Mesodermal cell (in vitro differentiated cells): Measurements from ENCODE around the gene GOT2.
"Not testable (repeated sequence)": the region's sequence is repeated elsewhere in the genome, so short reads cannot be mapped to it uniquely, and the experiment has no call there.

Experiments used
- H3K27ac ChIP-seq: 2 replicates; pipeline ENCODE4 v1.7.0; 2013; ENCODE audit warnings: mild to moderate bottlenecking, low read depth, low read length, moderate library complexity; ENCODE audit not compliant: severe bottlenecking
- H3K36me3 ChIP-seq: 2 replicates; pipeline ENCODE4 v1.7.1; 2013; ENCODE audit warnings: mild to moderate bottlenecking, low read length, moderate library complexity; ENCODE audit not compliant: control insufficient read depth, insufficient read depth
- H3K4me1 ChIP-seq: one replicate; pipeline ENCODE4 v1.7.1; 2013; ENCODE audit warnings: mild to moderate bottlenecking, low read length; ENCODE audit not compliant: insufficient read depth, control insufficient read depth, poor library complexity, severe bottlenecking
- H3K4me3 ChIP-seq: 2 replicates; pipeline ENCODE4 v1.7.0; 2013; ENCODE audit warnings: low read length, control low read depth, mild to moderate bottlenecking; ENCODE audit not compliant: insufficient read depth, poor library complexity, severe bottlenecking; ENCODE audit errors: extremely low read depth
- H3K9me3 ChIP-seq: 2 replicates; pipeline ENCODE4 v1.7.1; 2013; ENCODE audit warnings: mild to moderate bottlenecking, low read length, moderate library complexity; ENCODE audit not compliant: control insufficient read depth
- WGBS, 2 experiments: methylation state at CpG; one replicate each; pipeline ENCODE4 v1.1.5; 2013; ENCODE audit warnings: missing lambda C conversion rate in 2 of 2; ENCODE audit not compliant: insufficient coverage in 2 of 2; 5-methylcytosine and 5-hydroxymethylcytosine counted together

Gene GOT2

DNA sequence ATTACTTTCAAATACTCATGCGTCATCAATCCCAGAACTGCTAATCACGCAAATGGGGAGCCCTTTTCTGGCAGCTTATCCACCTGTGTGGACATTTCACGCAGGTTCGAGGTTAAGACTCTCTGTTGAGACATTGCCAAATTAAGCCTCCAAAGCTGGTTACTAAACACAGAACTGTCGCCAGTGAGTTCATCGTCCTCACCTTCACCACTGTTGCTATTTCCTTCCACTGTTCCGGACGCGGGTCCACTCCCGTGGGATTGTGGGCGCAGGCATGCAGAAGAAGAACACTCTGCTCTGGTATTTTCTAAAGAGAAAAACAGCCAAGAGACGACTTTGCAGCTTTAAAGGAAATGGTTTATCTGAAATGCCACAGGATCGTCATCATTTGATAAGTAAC lies 16.1 kb downstream of the GOT2 start:
- H3K36me3 ChIP-seq: peaks cover 95% of the 10 kb centered on the region
- WGBS, 2 experiments: 93 to 97% methylated on average over 13 of the region's 13 CpGs

DNA sequence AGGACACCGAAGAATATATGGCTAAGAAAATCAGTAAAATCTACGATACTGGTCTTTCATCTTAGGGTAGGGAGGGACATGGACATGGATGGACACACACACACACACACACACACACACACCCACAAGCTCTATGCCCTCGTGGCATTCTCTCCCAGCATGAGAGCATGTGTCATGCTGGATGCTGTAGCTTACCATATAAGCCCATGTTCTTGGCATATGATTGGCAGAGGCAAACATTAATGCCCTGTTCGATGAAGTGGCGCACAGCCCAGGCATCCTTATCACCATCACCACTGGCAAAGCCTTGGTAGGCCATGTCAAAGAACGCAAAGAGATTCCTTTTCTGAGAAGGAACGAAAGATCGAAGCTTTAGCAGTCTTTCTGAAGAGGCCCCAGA lies 17.6 kb downstream of the GOT2 start:
- H3K36me3 ChIP-seq: peaks cover 95% of the 10 kb centered on the region
- no peaks in the 10 kb centered on the region for H3K4me1 ChIP-seq
- H3K4me3 ChIP-seq: no peak overlapping the region
- WGBS, 2 experiments: 97 to 100% methylated on average over 1 to 7 of the region's 8 CpGs
- no peaks in the 10 kb centered on the region for H3K9me3 ChIP-seq
- H3K27ac ChIP-seq: no peak overlapping the region

More for the DNA sequence above, 16.1 kb downstream of the GOT2 start:
- no peak overlapping the region for H3K4me3 ChIP-seq
- H3K27ac ChIP-seq: no peak overlapping the region
- no peaks in the 10 kb centered on the region for H3K9me3 ChIP-seq
- H3K4me1 ChIP-seq: no peaks in the 10 kb centered on the region

DNA sequence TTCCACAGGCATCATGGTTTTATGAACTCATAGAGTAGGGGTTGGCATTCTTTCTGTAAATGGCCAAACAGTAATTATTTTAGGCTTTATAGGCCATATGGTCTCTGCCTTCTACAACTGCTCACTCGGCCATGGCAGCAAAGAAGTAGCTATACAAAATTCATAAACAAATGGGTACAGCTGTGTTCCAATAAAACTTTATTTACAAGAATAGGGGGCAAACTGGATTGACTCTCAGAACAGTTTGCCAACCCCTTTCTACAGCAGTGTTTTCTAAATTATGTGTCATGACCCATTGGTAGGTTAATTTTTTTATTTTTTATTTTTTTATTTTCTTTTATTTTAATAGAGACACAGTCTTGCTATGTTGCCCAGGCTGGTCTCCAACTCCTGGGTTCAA lies 20.4 kb downstream of the GOT2 start:
- WGBS, 2 experiments: no CpG with 5 or more reads among the region's 1 CpG
- peaks cover 92% of the 10 kb centered on the region for H3K36me3 ChIP-seq

DNA sequence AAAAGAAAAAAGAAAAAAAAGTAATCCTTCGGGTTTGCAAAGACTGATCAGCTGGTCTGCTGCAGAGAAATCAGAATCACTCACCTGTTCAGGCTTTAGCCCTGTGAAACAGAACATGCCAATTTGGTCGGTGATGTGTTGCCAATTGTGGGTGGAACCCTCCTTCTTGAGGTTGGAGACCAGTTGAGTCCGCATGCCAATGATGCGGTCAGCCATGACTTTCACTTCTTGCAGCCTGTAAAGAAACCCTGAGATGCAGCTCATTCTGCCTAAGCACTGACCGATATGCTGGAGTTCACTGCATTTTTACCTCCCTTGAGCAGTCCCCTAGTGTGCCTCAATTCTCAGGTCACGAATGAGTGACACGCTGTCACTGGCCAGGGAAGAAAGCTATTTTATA lies 24.8 kb downstream of the GOT2 start:
- Histone ChIP-seq H3K36me3 (peaks cover 78% of the 10 kb centered on the region), H3K4me3 (no peak overlapping the region), H3K4me1 (no peaks in the 10 kb centered on the region), H3K9me3 (no peaks in the 10 kb centered on the region), H3K27ac (no peak overlapping the region)
- WGBS, 2 experiments: 97% methylated on average over 4 to 7 of the region's 7 CpGs

More for the DNA sequence above, 20.4 kb downstream of the GOT2 start:
- no peaks in the 10 kb centered on the region for H3K4me1 ChIP-seq
- no peak overlapping the region for H3K4me3 ChIP-seq
- no peaks in the 10 kb centered on the region for H3K9me3 ChIP-seq
- no peak overlapping the region for H3K27ac ChIP-seq

DNA sequence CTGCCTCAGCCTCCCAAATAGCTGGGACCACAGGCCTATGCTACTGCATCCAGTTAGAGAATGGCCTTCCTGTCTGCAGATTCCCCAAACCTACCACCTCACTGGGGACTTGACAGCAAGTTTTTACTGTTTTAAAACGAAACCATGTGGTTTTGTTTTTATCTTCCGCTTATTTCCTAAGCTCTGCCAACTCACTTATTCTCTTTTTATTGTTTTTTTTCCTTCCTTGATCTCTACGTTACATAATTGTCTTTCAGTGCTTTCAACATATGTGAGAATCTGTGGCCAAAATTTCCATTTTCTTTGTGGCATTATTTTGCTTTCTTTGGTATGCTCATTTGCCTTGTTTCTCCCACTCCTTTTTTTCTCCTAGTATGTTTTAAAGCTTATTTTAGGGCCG lies 35.0 kb downstream of the GOT2 start:
- Histone ChIP-seq H3K4me1 (no peaks in the 10 kb centered on the region), H3K36me3 (no peaks in the 10 kb centered on the region), H3K4me3 (no peak overlapping the region), H3K27ac (no peak overlapping the region), H3K9me3 (no peaks in the 10 kb centered on the region)
- 80 to 100% methylated on average over 2 to 3 of the region's 4 CpGs for WGBS, 2 experiments

DNA sequence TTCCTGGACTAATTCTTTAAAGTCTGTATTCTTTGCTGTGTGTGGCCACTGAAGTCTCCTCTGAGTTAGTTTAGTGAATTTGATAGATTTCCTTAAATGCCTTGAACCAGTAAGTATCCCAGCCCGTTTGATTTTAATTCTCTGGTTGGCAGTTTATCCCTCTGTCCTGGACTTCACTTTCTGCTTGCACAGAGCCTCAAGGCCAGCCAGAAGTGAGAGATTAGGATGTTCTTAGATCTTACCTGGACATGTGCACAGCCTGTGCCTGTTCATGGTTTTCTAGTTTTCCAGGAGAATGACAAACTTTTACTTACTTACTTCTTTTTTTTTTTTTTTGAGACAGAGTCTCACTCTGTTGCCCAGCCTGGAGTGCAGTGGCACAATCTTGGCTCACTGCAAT lies 38.7 kb downstream of the GOT2 start:
- Histone ChIP-seq H3K4me3 (no peak overlapping the region), H3K4me1 (no peaks in the 10 kb centered on the region), H3K9me3 (no peaks in the 10 kb centered on the region), H3K27ac (no peak overlapping the region), H3K36me3 (no peaks in the 10 kb centered on the region)
- WGBS, 2 experiments: 75 to 83% methylated on average over 1 of the region's 1 CpG

DNA sequence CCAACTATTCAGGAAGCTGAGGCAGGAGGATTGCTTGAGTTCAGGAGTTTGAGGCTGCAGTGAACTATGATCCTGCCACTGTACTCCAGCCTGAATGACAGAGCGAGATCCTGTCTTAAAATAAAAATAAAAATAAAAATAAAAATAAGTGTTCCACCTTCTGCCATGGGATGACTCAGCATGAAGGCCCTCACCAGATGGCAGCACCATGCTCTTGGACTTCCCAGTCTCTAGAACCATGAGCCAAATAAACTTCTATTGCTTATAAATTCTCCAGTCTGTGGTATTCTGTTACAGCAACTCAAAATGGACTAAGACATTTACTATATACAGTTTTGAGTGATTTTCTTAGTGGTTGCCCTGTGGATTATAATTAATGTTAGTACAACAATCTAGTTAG lies 41.7 kb downstream of the GOT2 start:
- Histone ChIP-seq H3K4me3 (no peak overlapping the region), H3K9me3 (no peaks in the 10 kb centered on the region), H3K4me1 (no peaks in the 10 kb centered on the region), H3K27ac (no peak overlapping the region), H3K36me3 (no peaks in the 10 kb centered on the region)
- no CpG with 5 or more reads among the region's 1 CpG for WGBS, 2 experiments

DNA sequence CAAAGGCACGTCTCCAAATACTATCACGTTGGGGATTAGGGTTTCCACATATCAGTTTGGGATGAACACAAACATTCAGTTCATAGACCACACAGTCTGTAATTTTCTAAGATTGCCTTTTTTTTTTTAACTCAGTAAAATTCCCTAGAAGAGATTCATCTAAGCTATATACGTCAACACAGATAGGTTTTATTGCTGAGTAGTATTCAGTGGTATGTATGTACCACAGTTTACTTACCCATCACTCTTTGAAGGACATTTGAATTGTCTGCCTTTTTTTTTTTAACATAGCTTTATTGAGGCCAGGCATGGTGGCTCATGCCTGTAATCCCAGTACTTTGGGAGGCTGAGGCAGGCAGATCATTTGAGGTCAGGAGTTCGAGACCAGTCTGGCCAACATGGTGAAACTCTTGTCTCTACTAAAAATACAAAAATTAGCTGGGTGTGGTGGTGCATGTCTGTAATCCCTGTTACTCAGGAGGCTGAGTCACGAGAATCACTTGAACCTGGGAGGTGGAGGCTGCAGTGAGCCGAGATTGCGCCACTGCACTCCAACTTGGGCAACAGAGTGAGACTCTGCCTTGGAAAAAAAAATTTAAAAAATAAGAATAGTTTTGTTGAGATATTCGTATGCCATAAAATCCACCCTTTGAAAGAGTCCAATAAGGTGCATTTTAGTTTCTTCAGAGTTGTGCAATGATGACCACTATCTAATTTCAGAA lies 47.0 kb downstream of the GOT2 start:
- H3K4me1 ChIP-seq, H3K9me3 ChIP-seq, H3K4me3 ChIP-seq, H3K36me3 ChIP-seq, H3K27ac ChIP-seq: not testable (repeated sequence)
- WGBS, 2 experiments: 80 to 92% methylated on average over 5 of the region's 8 CpGs

DNA sequence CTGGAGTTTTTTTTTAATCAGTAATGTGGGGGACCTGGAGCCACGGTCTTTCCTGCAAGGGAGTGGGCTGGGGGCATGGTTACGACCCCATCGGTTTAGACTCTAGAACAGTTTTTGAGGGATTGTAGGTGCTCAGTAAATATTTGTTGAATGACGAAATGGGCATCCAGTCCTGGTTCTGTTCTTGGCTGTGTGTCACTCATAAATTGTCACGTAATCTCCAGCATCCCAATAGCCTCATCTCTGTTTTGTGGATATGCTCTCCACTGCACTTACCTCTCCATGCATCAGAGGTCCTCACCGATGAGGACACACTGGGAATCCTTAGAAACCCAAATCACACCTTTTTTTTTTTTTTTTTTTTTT lies 49.0 kb downstream of the GOT2 start:
- Histone ChIP-seq H3K27ac (no peak overlapping the region), H3K4me1 (peaks cover 6% of the 10 kb centered on the region), H3K9me3 (no peaks in the 10 kb centered on the region), H3K36me3 (peaks cover 11% of the 10 kb centered on the region), H3K4me3 (peak overlapping the region; percentile 87)
- WGBS, 2 experiments: 80 to 92% methylated on average over 2 to 4 of the region's 6 CpGs

DNA sequence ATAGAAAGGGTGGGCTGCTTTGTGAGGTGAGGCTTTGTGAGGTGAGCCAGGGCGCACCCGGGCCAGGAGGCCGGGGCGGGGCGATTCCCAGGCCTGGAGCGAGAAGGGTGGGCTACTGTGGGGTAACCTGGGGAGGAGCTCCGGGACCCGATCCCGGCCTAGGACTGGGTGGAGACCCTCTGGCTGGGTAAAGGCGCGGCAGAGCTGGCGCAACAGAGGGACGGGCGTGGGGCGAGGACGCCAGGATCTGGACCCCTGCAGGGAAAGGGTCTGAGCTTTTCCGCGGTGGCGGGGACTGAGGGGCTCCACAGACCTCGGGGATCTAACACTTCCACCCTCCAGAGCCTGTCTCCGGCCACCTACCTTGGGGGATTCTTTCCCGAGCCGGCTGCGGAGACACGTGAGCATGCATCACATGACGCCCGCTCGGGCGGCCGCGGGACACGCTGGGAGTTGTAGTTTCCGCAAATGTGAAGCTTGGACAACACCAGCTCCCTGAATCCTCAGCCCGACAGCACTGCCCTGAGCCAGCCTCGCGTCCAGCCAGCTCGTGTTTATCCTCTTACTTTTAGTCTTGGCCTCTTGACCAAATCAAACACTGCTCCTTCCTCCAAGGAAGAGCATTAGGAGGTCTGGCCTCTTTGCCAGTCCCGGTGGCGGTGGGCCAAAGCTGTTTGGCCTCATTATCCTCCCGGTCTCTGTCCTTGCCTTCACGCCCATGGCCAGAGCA lies 49.6 kb downstream of the GOT2 start, which contains the start of gene SLC38A7:
SLC38A7 (minus strand) TSS at position 417 of the 730 bp plus-strand sequence. CDS start 4,644 bp downstream, outside the sequence.
- Histone ChIP-seq H3K4me1 (peaks cover 6% of the 10 kb centered on the region), H3K4me3 (peak within 1 kb of the TSS; percentile 87), H3K36me3 (peaks cover 16% of the 10 kb centered on the region), H3K27ac (peak within 1 kb of the TSS; percentile 72), H3K9me3 (no peaks in the 10 kb centered on the region)
- 7 to 11% methylated on average over 30 to 36 of the region's 41 CpGs for WGBS, 2 experiments

DNA sequence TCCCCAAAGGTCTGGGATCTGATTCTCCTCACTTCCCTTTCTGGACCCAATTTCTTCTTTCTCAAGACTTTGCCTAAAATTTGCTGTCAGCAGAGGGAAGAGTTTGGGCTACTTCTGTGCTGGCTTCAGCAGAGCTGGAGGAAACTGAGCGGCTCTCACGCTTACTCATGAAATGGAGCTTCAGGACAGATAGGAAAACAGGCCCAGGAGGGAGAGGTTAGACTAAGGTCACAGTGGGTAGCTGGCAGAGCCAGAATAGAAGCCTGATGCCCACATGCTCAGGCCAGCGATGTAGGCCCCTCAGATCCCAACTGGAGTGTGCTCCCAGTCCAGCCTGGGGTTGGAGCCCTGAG lies 50.1 kb downstream of the GOT2 start:
- no peaks in the 10 kb centered on the region for H3K9me3 ChIP-seq
- H3K36me3 ChIP-seq: peaks cover 19% of the 10 kb centered on the region
- WGBS, 2 experiments: 40 to 42% methylated on average over 3 of the region's 3 CpGs
- peak overlapping the region; percentile 87 for H3K4me3 ChIP-seq
- H3K27ac ChIP-seq: peak overlapping the region; percentile 72
- H3K4me1 ChIP-seq: peaks cover 6% of the 10 kb centered on the region
